ENCODE results near the gene MCAM. TPM values are rescaled to one million over a fixed set of nuclear protein-coding genes. Genes with fewer than 3 reads are reported as not detected.

MCAM gene
- total and polyA plus RNA-seq, 5 donors: 95.1 to 127 (median 99.1) TPM

GRCh38 chr11:119305556-119306372 is 11.2 kb downstream of the MCAM start:
- intact Hi-C loops (cut with DNase I): no loop called here
- 80% methylated on average over 7 of the region's 7 CpGs for WGBS
- Histone ChIP-seq H3K9me3 (ENCODE audit: control insufficient read depth, low read length) (no peaks in the 10 kb centered on the region), H3K4me3 (ENCODE audit: low read length) (no peak overlapping the region), H3K27me3 (ENCODE audit: control insufficient read depth, insufficient read depth) (no peaks in the 10 kb centered on the region), H3K27ac (ENCODE audit: low read length) (no peak overlapping the region), H3K4me1 (ENCODE audit: control insufficient read depth, insufficient read depth, low read length) (no peaks in the 10 kb centered on the region)
- ATAC-seq (peak in 1 of 2 donors; percentile 12), DNase-seq (no peak)

- ATAC-seq: no peak
- intact Hi-C loops (cut with DNase I): no loop called here
- H3K4me1 ChIP-seq (ENCODE audit: control insufficient read depth, insufficient read depth, low read length): no peaks in the 10 kb centered on the region
- WGBS: 90% methylated on average over 5 of the region's 5 CpGs
- no peak overlapping the region for H3K4me3 ChIP-seq (ENCODE audit: low read length)
- H3K9me3 ChIP-seq (ENCODE audit: control insufficient read depth, low read length): no peaks in the 10 kb centered on the region
- H3K27me3 ChIP-seq (ENCODE audit: control insufficient read depth, insufficient read depth): no peaks in the 10 kb centered on the region
- no peak overlapping the region for H3K27ac ChIP-seq (ENCODE audit: low read length)
- DNase-seq: no peak
Measured at GRCh38 chr11:119303227-119303718, 13.7 kb downstream of the MCAM start.

- H3K27me3 ChIP-seq (ENCODE audit: control insufficient read depth, insufficient read depth): no peaks in the 10 kb centered on the region
- no peaks in the 10 kb centered on the region for H3K4me1 ChIP-seq (ENCODE audit: control insufficient read depth, insufficient read depth, low read length)
- H3K27ac ChIP-seq (ENCODE audit: low read length): no peak overlapping the region
- 67% methylated on average over 3 of the region's 3 CpGs for WGBS
- no peaks in the 10 kb centered on the region for H3K9me3 ChIP-seq (ENCODE audit: control insufficient read depth, low read length)
- no peak for DNase-seq
- no peak overlapping the region for H3K4me3 ChIP-seq (ENCODE audit: low read length)
- intact Hi-C loops (cut with DNase I): no loop called here
- ATAC-seq: peak in 1 of 2 donors; percentile 7
Measured at GRCh38 chr11:119300198-119300964, 16.5 kb downstream of the MCAM start.

- DNase-seq (no peak), ATAC-seq (no peak)
- no peak overlapping the region for H3K4me3 ChIP-seq (ENCODE audit: low read length)
- no peaks in the 10 kb centered on the region for H3K9me3 ChIP-seq (ENCODE audit: control insufficient read depth, low read length)
- intact Hi-C loops (cut with DNase I): no loop called here
- H3K4me1 ChIP-seq (ENCODE audit: control insufficient read depth, insufficient read depth, low read length): no peaks in the 10 kb centered on the region
- 95% methylated on average over 9 of the region's 9 CpGs for WGBS
- H3K27ac ChIP-seq (ENCODE audit: low read length): peak overlapping the region; percentile 40
- no peaks in the 10 kb centered on the region for H3K27me3 ChIP-seq (ENCODE audit: control insufficient read depth, insufficient read depth)
Measured at GRCh38 chr11:119299416-119299815, 17.5 kb downstream of the MCAM start.

- no peaks in the 10 kb centered on the region for H3K27me3 ChIP-seq (ENCODE audit: control insufficient read depth, insufficient read depth)
- DNase-seq: peak; percentile 51 to 83 (median 77)
- H3K4me1 ChIP-seq (ENCODE audit: control insufficient read depth, insufficient read depth, low read length): no peaks in the 10 kb centered on the region
- WGBS: 68% methylated on average over 2 of the region's 2 CpGs
- no peaks in the 10 kb centered on the region for H3K9me3 ChIP-seq (ENCODE audit: control insufficient read depth, low read length)
- no peak overlapping the region for H3K4me3 ChIP-seq (ENCODE audit: low read length)
- H3K27ac ChIP-seq (ENCODE audit: low read length): peak overlapping the region; percentile 32
- intact Hi-C loops (cut with DNase I): no loop called here
- ATAC-seq: peak; percentile 72 to 82
Measured at GRCh38 chr11:119298726-119299125, 18.2 kb downstream of the MCAM start.

GRCh38 chr11:119297938-119298337 is 19.0 kb downstream of the MCAM start:
- Histone ChIP-seq H3K9me3 (ENCODE audit: control insufficient read depth, low read length) (no peaks in the 10 kb centered on the region), H3K4me3 (ENCODE audit: low read length) (no peak overlapping the region), H3K4me1 (ENCODE audit: control insufficient read depth, insufficient read depth, low read length) (no peaks in the 10 kb centered on the region), H3K27me3 (ENCODE audit: control insufficient read depth, insufficient read depth) (no peaks in the 10 kb centered on the region), H3K27ac (ENCODE audit: low read length) (peak overlapping the region; percentile 50)
- ATAC-seq: no peak
- intact Hi-C loops (cut with DNase I): no loop called here
- DNase-seq: no peak
- 58% methylated on average over 3 of the region's 3 CpGs for WGBS

GRCh38 chr11:119295178-119295577 is 21.8 kb downstream of the MCAM start:
- Histone ChIP-seq H3K27me3 (ENCODE audit: control insufficient read depth, insufficient read depth) (no peaks in the 10 kb centered on the region), H3K9me3 (ENCODE audit: control insufficient read depth, low read length) (no peaks in the 10 kb centered on the region), H3K27ac (ENCODE audit: low read length) (no peak overlapping the region), H3K4me1 (ENCODE audit: control insufficient read depth, insufficient read depth, low read length) (no peaks in the 10 kb centered on the region), H3K4me3 (ENCODE audit: low read length) (no peak overlapping the region)
- WGBS: 56% methylated on average over 3 of the region's 3 CpGs
- DNase-seq (no peak), ATAC-seq (no peak)
- intact Hi-C loops (cut with DNase I): no loop called here

- no peaks in the 10 kb centered on the region for H3K9me3 ChIP-seq (ENCODE audit: control insufficient read depth, low read length)
- H3K27me3 ChIP-seq (ENCODE audit: control insufficient read depth, insufficient read depth): no peaks in the 10 kb centered on the region
- DNase-seq (no peak), ATAC-seq (no peak)
- no peak overlapping the region for H3K4me3 ChIP-seq (ENCODE audit: low read length)
- intact Hi-C loops (cut with DNase I): no loop called here
- 95% methylated on average over 3 of the region's 3 CpGs for WGBS
- H3K27ac ChIP-seq (ENCODE audit: low read length): no peak overlapping the region
- H3K4me1 ChIP-seq (ENCODE audit: control insufficient read depth, insufficient read depth, low read length): no peaks in the 10 kb centered on the region
Measured at GRCh38 chr11:119293461-119293860, 23.5 kb downstream of the MCAM start.

- intact Hi-C loops (cut with DNase I): no loop called here
- WGBS: 98% methylated on average over 10 of the region's 10 CpGs
- DNase-seq (no peak), ATAC-seq (no peak)
- Histone ChIP-seq H3K27ac (ENCODE audit: low read length) (no peak overlapping the region), H3K27me3 (ENCODE audit: control insufficient read depth, insufficient read depth) (no peaks in the 10 kb centered on the region), H3K9me3 (ENCODE audit: control insufficient read depth, low read length) (no peaks in the 10 kb centered on the region), H3K4me1 (ENCODE audit: control insufficient read depth, insufficient read depth, low read length) (no peaks in the 10 kb centered on the region), H3K4me3 (ENCODE audit: low read length) (no peak overlapping the region)
Measured at GRCh38 chr11:119290894-119291497, 25.9 kb downstream of the MCAM start.

- H3K9me3 ChIP-seq (ENCODE audit: control insufficient read depth, low read length): no peaks in the 10 kb centered on the region
- H3K27me3 ChIP-seq (ENCODE audit: control insufficient read depth, insufficient read depth): no peaks in the 10 kb centered on the region
- DNase-seq (no peak), ATAC-seq (no peak)
- no peak overlapping the region for H3K27ac ChIP-seq (ENCODE audit: low read length)
- no peaks in the 10 kb centered on the region for H3K4me1 ChIP-seq (ENCODE audit: control insufficient read depth, insufficient read depth, low read length)
- intact Hi-C loops (cut with DNase I): loop anchor here in 1 of 4 donors (10.0 kb wide), 1 partner anchor 83 kb away; the partner anchor contains the start of gene CBL
- H3K4me3 ChIP-seq (ENCODE audit: low read length): no peak overlapping the region
- WGBS: 81% methylated on average over 3 of the region's 3 CpGs
Measured at GRCh38 chr11:119288219-119288618, 28.7 kb downstream of the MCAM start.

GRCh38 chr11:119285431-119285830 is 31.5 kb downstream of the MCAM start:
- no peak overlapping the region for H3K4me3 ChIP-seq (ENCODE audit: low read length)
- 96% methylated on average over 9 of the region's 9 CpGs for WGBS
- no peaks in the 10 kb centered on the region for H3K4me1 ChIP-seq (ENCODE audit: control insufficient read depth, insufficient read depth, low read length)
- ATAC-seq: no peak
- no peak for DNase-seq
- no peaks in the 10 kb centered on the region for H3K27me3 ChIP-seq (ENCODE audit: control insufficient read depth, insufficient read depth)
- H3K27ac ChIP-seq (ENCODE audit: low read length): no peak overlapping the region
- no peaks in the 10 kb centered on the region for H3K9me3 ChIP-seq (ENCODE audit: control insufficient read depth, low read length)
- intact Hi-C loops (cut with DNase I): loop anchor here in 1 of 4 donors (10.0 kb wide), 1 partner anchor 81 kb away; the partner anchor contains the start of gene CBL
